ENCODE data around the gene GRIK5.

Gene GRIK5

DNA sequence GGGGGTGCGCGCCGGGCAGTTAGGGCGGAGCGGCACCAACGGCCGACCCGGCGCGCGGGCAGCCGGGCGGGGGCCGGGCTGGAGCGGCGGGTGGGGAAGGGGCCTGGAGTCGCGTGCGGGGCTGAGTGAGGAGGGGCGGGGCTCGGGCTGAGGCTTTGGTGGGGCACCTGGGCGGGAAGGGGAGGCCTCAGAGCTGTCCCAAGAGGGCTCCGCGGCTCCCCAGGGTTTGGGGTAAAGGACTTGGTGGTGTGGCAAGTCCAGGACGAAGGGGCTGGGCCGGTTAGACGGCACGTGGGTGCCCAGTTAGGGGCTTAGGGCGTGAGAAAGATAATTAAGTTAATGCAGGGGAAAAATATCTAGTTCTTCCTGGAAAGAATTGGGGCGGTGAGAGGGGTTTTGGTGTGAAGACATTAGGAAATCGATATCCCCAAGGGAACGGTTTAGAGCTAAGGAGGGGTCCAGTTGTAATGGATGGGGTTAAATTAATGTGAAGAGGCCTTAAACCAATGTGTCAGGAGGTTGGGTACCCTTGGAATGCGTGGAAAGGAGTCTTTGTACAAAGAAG, 6.5 kb upstream of the GRIK5 start:
- DNase-seq (ENCODE audit: low spot score) (no peak), FAIRE-seq (no peak)

DNA sequence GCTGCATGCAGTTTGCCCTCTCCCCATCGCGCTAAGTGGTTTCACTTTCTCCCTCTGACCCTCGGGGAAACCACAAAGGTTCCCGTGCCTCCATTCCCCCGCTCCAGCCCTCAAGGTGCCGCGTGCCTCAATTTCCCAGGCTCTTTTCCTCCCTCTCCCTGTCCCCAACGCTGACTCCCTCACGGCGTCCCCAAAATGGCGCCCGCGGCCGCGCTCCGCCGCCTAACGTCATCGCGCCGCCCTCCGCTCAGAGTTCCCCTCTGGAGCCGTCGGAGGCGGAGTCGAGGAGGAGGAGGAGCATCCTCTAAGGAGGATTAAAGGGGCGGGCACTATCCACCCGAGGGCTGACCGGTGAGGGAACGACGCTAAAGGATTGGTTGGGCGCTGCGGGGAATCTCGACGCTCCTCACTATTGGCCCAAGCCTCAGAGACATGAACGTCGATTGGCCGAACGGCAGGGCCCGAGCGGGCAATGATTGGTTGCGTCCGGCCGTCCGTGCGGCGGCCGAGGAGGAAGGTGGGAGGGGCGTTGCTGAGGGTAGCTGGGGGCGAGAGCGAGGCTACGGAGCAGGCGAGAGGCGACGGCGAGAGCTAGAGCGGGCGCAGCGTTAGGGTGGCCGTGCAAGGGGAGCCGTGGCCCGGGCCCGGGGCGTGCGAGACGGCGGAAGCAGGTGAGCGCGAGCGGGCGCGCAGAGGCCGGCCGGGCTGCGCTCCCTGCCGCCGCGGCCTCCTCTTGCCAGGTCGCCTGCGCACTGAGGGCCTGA, 5.8 kb upstream of the GRIK5 start, which contains the start of gene ZNF574:
Gene ZNF574 (plus strand): TSS at position 551 of the 764 bp plus-strand sequence. CDS start 2,441 bp downstream, outside the sequence.
- peak; percentile 94 for FAIRE-seq

DNA sequence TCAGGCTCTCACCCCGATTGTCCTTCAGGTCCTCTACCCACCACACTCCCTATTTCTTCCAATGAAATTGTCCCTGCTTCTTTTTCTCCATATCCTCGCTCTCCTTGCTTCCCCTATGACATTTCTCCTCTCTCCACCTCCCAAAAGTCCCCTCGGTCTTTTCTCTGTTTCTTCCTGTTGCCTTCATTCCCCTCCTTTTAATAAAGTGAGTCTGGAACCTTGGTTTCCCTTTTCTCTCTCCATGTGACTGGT, 5.3 kb upstream of the GRIK5 start:
- no peak for FAIRE-seq

More for the DNA sequence above, 5.8 kb upstream of the GRIK5 start, which contains the start of gene ZNF574:
- DNase-seq (ENCODE audit: low spot score) = peak; percentile 96

DNA sequence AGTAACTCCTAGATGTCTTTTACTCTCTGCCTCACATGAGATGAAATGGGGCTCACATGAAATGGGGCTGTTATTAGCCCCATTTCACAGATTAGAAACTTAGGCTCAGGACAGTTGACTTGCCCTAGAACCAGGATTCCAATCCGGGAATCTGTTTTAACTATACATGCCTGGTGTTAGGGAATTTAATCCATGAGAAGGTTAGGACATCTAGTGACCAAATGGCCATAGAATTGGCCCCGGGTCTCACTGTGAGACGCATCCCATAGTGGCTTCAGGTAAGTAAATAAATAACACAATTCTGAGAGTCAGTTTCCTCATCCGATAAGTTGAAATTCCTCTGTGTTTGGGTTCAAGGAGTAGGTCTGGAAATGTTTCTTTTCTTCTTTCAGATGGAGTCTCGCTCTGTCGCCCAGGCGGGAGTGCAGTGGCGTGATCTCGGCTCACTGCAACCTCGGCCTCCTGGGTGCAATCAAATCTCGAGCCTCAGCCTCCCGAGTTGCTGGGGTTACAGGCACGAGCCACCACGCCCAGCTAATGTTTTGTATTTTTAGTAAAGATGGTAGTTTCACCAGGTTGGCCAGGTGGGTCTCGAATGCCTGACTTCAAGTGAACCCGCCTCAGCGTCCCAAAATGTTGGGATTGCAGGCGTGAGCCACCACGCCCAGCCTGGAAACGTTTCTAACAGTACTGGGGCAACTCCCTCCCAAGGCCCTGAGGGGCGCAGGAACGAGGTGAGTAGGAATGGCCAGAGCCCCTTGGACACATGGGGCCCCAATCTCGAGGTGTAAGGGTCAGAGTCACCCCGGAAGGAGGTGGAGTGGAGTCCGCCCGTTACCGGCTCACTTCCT, 4.7 kb upstream of the GRIK5 start:
- no peak for DNase-seq (ENCODE audit: low spot score)
- no peak for FAIRE-seq

More for the DNA sequence above, 5.3 kb upstream of the GRIK5 start:
- no peak for DNase-seq (ENCODE audit: low spot score)

DNA sequence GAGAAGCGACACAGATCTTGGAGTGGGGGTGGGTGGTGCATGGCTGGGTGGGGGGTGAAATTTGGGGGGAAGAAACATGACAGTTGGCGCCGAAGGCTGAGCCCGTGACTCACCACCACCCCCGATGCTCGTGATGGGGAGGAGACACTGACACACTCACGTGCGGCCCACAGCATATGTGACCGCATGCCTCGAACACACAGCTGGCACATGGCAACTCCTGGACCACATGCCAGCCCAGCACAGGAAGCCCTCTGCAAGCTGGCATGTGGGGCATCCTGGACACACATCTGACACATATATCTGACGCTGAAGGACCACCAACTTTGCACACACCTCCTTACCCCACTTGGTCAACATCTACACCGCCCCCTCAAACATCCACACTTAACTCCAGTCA, 1.2 kb upstream of the GRIK5 start:
- DNase-seq (ENCODE audit: low spot score) = no peak
- no peak for FAIRE-seq

DNA sequence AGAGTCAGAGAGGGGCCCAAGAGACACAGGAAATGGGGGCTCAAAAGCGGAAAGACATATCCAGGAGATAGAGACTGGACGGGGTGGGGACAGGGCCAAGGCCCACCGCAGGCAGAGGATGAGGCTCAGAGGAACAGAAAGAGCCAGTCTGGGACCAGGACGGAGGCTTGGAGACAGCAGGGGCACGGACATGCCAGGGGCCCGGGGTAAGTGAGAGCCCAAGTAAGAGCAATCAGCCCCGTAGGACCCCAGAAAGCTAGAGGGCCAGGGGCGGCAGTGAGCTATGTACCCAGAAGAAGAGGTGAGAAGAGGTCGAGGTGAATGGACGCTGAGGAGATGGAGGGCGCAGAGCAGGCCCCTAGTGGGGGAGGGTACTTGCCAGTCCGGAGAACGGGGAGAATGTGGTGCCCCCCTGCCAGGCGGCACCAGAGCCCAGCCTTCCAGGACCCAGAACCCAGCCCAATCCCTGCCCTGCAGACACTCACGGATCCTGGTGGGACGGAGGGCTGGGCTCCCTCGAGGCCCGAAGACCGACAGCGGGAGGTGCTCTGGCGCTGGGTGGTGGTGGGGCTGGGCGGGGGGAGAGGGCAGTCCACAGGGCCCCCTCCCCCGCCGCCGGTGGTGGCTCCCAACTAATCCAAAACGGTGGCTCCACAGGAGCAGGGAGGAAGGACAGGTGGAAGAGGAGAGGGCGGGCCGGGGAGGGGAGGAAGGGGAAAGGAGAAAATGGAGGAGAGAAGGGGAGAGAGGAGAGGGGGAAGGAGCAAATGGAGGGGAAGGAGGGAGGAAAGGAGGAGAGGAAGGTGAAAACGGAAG, 1.0 kb downstream of the GRIK5 start:
- DNase-seq (ENCODE audit: low spot score) = no peak
- FAIRE-seq = no peak

DNA sequence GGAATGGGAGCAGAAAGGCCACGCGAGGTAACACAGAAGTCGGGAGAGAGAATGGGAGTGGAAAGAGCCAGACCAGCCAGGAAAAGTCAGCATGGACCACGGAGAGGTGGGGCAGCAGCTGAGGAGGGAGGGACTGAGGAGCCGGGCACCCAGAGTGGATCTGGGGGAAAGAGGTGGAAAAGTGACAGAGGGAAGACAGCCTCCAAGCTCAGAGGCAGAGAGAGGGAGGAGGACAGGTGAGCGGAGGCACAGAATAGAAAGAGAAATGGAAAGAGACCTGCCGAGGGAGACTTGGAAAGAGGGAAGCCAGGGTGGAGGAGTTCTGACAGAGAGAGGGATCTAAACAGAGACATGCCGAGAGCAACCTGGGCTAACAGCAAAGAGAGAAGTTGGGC, 1.6 kb downstream of the GRIK5 start:
- DNase-seq (ENCODE audit: low spot score) (no peak), FAIRE-seq (no peak)

DNA sequence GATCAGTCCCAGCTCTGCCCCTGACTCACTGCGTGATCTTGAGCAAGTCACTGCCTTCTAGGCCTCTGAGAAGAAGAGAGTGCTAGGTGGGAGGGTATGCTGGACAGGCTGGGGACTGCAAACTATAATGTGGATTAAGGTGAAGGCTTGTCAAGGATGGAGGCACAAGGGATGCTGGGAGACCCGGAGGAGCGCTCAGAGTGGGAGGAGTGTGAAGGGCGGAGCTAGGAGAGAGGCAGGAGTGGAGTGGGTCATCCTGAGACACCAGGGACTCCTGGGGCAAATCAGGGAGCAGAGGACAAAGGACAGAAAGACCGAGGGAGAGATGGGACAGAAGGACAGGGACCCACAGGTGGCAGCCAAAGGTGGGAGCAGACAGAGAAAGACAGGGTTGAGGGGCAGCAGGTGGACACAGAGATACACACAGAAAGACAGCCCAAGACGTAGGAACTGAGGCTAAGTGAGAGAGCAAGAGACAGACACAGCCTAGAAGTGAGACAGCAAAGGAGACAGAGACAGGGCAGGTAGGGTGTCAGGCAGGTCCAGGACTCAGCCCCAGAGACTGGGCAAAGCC, 2.6 kb downstream of the GRIK5 start:
- DNase-seq (ENCODE audit: low spot score) (no peak), FAIRE-seq (no peak)

DNA sequence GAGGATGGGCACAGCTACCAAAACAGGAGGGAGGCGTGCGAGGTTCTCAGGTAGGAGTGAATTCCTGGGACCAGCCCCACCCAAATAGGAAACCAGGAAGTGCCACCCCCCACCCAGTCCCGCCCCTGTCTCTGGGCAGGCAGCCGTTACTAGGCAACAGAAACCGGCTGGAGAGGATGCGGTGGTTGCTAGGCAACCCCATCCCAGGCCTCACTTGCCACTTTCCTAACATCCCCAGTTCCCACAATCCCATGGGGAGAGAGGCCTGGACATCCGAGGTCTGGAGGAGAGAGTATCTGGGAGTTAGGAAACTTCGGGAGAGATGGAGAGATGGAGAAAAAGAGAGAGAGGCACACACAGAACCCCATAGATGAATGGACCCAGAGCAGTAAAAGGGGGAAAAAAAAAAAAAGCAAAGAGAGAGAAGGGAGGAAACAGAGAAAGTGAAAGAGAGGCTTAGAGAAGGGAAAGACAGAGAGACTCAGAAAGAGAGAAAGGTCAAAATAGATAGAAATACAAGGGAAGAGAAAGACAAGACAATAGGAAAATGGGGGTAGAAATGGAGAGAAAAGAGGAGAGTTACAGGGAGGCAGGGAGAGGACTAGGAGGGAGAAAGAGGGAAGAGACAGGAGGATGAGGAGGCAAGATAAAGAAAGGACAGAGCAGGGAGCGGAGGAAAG, 3.8 kb downstream of the GRIK5 start:
- DNase-seq (ENCODE audit: low spot score) (no peak), FAIRE-seq (no peak)

DNA sequence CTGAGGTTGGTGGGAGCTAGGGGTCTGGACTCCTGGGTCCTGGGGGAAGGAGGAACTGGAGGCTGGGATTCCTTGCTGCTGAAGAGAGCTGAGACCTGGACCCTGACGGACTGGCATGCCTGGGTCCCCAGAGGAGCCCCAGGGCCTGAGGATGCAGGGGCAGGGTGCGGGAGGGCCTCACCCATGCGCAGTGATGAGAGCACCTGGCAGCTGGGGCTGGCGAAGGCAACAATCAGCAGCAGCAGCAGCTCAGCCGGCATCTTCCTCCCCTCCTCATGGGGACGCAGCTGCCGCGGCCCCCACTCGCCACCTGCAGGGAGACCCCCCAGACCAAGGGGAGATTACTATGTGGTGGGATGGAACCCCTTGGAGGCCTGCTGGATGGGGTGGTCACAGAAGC, 4.5 kb downstream of the GRIK5 start:
- FAIRE-seq = no peak

DNA sequence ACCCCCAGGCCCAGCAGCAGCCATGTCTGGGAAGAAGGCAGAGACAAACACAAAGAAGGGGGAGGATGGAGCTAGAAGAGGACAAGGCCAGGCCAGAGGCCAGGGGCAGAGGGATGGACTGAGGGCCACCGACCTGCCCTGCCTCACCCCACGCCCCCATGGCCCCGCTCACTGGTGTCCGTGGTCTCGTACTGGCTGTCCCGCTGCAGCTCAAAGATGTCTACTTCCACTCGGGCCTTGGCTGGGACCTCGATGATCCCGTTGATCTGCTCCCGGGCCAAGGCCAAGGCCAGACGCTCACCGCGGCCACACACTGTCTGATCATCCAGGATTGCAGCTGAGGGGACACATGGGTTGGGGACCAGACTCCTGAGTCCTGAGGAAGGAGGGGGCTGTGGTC, 5.0 kb downstream of the GRIK5 start:
- FAIRE-seq (no peak), DNase-seq (ENCODE audit: low spot score) (no peak)

More for the DNA sequence above, 4.5 kb downstream of the GRIK5 start:
- DNase-seq (ENCODE audit: low spot score) = no peak

DNA sequence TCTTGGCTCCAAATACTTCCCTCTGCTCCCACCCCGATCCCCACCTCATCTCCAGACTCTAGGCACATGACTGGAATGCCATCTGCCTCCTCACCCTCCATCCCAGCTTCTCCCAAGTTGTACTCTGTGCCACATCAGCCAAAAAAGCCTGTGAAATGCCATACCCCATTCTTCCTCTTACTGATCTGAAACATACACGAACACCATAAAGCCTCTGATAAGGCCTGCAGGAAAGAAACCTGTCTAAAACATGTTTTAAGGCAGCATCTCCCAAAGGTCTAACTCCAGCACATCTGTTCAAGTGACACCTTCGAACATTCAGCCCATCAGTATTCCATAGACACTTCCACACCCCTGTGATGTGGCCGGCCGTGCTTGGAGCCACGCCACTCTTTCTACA, 5.6 kb downstream of the GRIK5 start:
- FAIRE-seq = no peak
- no peak for DNase-seq (ENCODE audit: low spot score)

DNA sequence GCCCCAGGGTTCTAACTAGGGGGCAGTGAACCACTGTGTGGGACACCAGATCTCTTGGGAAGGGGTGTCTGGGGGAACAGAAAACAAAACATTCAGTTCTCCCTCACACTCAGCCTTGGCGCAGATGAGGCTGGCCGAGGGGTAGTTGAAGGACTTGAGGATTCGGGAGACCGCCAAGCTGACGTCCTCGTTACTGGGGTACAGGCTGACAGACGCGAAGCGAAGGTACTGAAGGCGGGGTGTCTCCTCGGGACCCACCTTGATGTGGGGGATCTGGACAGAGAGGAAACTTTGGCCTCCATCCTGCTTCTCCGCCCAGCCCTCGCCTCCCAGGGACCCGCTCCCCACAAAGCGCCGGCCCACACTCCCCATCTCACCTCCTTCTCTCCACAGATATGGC, 7.6 kb downstream of the GRIK5 start:
- FAIRE-seq = no peak
- no peak for DNase-seq (ENCODE audit: low spot score)

DNA sequence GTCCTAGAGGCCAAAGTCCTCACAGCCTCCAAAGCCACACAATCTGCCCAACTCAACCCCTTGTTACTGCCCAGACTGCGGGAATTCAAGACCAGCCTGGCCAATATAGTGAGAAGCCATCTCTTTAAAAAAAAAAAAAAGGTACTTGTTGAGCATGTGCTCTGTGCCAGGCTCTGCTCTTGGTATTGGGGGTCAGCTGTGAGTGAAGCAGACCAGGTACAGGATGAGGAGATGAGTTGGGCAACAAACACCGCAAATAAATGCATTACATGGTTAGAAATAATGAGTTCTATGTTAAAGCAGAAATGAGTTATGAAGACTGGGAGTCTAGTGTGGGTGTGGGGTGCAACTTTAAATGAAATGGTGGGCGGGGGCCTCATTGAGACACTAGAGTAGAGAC, 9.9 kb downstream of the GRIK5 start:
- DNase-seq (ENCODE audit: low spot score) (no peak), FAIRE-seq (no peak)

DNA sequence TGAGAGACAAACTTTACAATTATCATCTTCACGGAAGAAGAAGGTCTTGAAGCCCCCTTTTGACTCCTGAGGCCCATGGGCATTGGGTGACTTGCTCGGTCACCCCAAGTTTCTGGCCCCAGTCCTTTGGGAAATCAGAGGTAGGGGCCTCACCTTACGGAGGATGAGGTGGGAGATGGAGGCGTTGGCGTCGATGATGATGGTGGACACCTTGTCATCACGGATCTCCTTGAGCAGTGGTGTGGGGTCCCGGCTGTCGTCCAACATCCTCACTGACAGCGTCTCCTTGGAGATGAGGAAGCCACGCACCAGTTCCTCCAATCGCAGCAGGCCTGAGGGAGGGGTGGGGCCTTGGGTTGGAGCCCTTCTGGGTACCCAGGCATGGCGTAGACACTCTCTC, 10.8 kb downstream of the GRIK5 start:
- FAIRE-seq = no peak

DNA sequence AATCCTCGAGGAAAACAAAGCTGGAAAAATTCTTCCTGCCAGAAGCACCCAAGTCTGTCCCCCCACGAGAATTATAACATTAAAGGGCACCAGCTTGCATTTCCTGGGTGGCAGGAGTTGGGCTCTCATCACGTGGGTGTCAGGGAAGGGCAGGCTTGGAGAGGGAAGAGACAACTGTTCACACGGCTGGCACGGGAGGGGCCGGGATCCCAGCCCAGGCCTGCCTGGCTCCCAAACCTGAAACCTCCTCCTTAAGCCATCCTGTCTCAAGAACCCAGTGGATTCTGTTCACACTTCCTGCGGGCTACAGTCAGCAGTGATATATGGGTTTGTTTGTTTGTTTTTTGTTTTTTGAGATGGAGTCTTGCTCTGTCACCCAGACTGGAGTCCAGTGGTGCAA, 12.2 kb downstream of the GRIK5 start:
- FAIRE-seq (no peak), DNase-seq (ENCODE audit: low spot score) (no peak)

More for the DNA sequence above, 10.8 kb downstream of the GRIK5 start:
- DNase-seq (ENCODE audit: low spot score) = no peak

DNA sequence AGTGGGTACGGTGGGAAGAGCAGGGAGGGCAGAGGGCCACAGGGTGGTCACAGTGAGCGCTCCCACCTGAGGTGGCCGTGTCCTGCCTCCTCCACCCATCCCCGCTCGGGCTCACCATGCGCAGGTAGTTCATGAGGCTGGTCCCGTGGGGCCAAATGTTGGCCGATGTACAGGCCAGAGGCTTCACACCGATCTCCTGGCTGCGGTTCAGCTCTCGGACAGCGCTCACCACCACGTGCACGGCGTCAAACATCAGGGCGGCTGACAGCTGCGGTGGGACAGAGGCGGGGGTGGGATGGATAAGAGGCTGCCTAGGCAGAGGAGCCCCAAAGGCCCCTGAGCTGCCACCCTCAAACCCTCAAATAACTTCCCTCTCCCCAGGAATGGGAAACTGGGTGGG, 15.8 kb downstream of the GRIK5 start:
- FAIRE-seq (no peak), DNase-seq (ENCODE audit: low spot score) (no peak)

DNA sequence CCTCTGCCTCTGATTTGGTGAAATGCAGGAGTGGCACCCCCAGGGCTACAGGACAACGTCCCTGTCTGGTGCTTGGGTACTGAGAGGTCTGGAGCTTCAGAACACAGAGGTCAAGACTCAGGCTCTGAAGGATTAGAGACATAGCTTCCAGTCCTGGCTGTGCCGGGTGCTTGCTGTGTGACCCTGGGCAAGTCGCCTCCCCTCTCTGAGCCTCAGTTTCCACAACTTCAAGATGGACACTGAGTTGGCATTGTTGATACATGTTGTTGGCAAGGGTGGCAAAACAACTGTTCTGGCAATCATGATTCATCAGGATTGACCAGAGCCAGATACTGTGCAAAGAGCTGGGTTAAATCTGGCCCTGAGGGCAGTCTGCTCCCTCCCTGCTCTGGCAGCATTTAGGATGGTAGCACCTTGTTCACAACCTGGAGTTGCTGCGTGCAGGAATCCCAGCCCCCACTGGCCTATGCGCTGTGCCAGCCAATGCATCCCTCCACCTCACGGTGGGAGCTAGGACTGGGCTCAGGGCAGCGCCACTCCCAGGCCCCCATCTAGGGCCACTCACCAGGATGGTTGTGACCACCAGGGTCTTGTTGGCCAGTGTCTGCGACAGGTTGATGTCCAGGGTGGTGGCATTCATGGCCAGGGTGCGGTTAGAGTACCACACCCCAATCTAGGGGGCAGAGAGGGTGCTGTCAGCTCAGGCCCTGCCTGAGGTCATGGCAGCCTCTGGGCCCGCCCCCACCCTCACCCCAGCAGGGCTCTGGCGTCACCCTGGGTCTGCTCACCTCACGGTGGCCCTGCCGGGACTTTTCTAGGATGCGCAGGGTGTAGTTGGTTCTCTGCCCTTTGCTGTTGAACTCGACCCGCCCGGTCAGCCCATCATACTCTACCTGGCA, 16.7 kb downstream of the GRIK5 start:
- DNase-seq (ENCODE audit: low spot score) (no peak), FAIRE-seq (no peak)

DNA sequence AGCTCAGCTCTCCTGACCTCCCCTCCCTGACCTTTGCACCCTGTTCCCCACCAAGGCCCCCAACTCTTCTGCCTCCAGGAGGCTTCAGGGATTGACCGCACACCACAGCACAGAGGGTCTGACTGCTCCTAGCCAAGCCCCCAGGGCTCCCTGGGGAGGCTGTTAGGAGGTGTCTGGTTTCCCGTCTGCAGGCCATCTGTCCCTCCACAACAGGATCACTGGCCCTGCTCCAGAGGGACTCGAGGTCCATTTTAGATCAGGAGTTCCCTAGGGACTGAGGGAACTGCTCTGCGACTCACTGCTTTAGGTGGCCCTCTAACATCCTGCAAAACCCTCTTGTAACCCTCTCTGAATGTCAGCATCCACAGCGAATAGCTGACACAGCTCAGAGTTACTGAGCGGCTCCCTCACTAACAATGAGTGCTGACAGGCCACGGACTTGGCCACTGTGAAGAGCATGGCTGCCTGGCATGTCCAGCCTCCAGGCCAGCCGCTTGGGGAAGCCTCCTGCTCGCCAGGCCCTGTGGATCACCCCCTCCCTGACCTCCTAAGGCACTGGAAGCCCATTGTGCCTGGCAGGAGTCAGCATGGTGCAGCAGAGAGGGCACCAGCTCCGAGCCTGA, 17.7 kb downstream of the GRIK5 start:
- FAIRE-seq = no peak
- no peak for DNase-seq (ENCODE audit: low spot score)

Data from RCC 7860 (cell line).